Spleen (tissue), 7 donors: ENCODE results near the gene FOXO3.

Source experiments
- POLR2A ChIP-seq, 3 donors: fragments of 450-650 bp; IDR thresholded peaks; one replicate each; pipeline ENCODE4 v1.5.1; 2017; ENCODE audit warnings: antibody characterized with exemption in 3 of 3, mild to moderate bottlenecking in 1 of 3
- POLR2AphosphoS5 ChIP-seq, 3 donors: sonication (generic); formaldehyde crosslinking; IDR thresholded peaks; one replicate each; pipeline ENCODE4 v1.5.1; 2017; ENCODE audit warnings: antibody characterized with exemption in 3 of 3
- TF ChIP-seq, protein P1 (sequence below), 11 experiments: fragments of 200-600 bp in 7 of 11; fragments of 450-650 bp in 4 of 11; sonication (generic) in 4 of 11; IDR thresholded peaks in 8 of 11; conservative IDR thresholded peaks in 3 of 11; 1 replicate in 7 of 11; 2 replicates in 4 of 11; pipeline versions ENCODE4 v1.4.0 to v1.8.0; 2016 to 2021; ENCODE audit warnings: antibody characterized with exemption in 11 of 11, inconsistent platforms in 4 of 11, mild to moderate bottlenecking in 1 of 11
- donor health status: DM: no; HTN: no; CAD: no; lungs with moderate emphysema.
- donor health status: DM: no; HTN: no; CAD: no.
- donor health status: DM: no; HTN: no; CAD: no.

DNA sequence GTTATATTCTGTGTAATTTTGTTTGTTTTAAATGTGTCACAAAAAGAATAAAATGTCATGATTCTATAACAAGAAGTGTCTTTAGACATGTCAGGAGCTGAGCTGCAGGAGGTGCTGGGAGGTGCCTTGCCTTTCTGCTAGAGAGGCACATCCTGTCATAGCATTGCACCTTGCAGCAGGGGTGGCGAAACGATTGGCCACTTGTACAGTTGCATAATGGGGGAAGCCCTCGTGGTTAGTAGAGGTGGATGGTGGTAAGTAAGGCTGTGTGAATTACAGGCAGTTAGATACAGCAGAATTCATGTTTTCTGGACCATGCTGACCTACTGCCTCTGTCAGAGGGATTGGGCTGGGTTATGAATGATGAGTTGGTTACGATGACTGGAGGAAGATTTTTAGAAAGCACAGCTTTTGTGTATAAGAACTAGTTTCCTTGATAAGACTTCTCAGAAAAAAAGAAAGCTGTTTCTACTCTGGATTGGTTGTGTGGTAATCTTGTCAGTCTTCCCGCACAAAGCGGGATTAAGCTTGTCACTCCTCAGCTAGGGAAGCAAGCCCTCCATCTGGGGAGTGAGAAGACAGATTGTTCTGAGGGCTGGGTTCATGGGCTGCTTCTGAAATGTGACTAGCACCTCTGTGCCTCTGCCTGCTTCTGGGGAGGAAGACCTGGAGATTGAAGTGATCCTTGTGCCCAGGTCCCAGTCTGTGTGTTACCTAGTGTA lies 74.9 kb downstream of the FOXO3 start:
- TF ChIP-seq, protein P1, sequence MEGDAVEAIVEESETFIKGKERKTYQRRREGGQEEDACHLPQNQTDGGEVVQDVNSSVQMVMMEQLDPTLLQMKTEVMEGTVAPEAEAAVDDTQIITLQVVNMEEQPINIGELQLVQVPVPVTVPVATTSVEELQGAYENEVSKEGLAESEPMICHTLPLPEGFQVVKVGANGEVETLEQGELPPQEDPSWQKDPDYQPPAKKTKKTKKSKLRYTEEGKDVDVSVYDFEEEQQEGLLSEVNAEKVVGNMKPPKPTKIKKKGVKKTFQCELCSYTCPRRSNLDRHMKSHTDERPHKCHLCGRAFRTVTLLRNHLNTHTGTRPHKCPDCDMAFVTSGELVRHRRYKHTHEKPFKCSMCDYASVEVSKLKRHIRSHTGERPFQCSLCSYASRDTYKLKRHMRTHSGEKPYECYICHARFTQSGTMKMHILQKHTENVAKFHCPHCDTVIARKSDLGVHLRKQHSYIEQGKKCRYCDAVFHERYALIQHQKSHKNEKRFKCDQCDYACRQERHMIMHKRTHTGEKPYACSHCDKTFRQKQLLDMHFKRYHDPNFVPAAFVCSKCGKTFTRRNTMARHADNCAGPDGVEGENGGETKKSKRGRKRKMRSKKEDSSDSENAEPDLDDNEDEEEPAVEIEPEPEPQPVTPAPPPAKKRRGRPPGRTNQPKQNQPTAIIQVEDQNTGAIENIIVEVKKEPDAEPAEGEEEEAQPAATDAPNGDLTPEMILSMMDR (IDR thresholded peaks at IDR 0.05 in 8 of 11, conservative IDR thresholded peaks at IDR 0.05 in 3 of 11): no peak
- TF ChIP-seq POLR2A (IDR thresholded peaks at IDR 0.05) (no peak), POLR2AphosphoS5 (IDR thresholded peaks at IDR 0.05) (peak in 2 of 3 donors; percentile 21 to 79)
